Measurements from ENCODE around the gene PLCB3. TPM values are rescaled to one million over a fixed set of nuclear protein-coding genes. Genes with fewer than 3 reads are reported as not detected.

Gene PLCB3
- total and polyA plus RNA-seq, 10 of the 15 experiments (the other 5 are each of a cell fraction or from before 2014, with no cell fraction given) = 0.03 to 10.3 (median 3.3) TPM

DNA sequence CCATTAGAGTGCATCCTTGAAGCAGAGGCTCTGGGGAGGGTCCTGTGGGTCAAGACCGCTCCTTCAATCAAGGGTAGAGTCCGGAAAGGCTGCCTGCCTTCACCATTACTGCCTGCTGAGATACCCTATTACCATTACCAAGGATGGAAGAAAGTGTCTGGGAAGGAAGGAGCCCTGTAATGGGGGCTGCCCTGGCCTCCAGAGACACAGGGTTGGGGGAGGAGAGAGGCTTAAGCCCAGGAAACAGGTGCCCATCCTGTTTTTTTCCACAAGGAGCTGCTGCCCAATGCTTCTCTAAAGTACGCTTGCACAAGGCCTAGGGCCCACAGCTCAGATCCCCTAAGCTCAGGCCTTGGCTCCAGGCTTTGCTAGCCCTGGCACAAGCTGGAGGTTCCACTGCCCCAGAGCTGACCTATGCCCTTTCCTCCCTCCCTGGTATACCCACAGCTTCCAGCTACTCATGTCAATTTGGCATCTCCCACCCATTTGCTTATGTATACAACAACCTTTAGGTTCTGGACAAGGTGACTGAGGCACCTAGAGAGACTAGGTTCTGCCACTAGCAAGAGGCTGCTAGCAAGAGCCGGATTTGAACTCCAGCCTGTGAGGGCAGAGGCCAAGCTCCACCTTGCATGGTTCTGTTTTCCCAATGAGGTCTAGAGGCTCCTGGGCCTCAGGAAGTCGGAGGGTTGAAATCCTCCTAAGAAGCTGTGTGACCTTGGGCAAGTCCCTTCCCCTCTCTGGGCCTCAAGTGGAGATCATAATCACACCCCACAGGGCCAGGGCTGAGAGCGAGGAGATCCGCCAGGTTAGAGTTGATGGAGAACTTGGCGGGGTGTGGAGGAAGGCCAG, 1.5 kb upstream of the PLCB3 start:
- 51% methylated on average over 8 of the region's 8 CpGs for WGBS (ENCODE audit: insufficient coverage, insufficient replicate concordance, low lambda C conversion rate, missing lambda C conversion rate)
- FAIRE-seq = peak; percentile 27
- H3K9ac ChIP-seq (ENCODE audit: control insufficient read depth, insufficient read depth, low read length) = no peak overlapping the region
- CTCF ChIA-PET = interaction anchor here (0.7 to 4.8 kb wide), 8 partner anchors 9 to 92 kb away, joined by 4 to 64 read pairs (median 7); partner anchors contain the start of genes CATSPERZ, FERMT3, FKBP2 and NUDT22
- no TSS peak for BruUV-seq (replicated peaks)
- SMC1A ChIA-PET (ENCODE audit: uncharacterized antibody, unreplicated experiment) = interaction anchor here (0.7 to 1.2 kb wide), 3 partner anchors 20 to 51 kb away, joined by 3 to 5 read pairs (median 3); no protein-coding TSS in a partner anchor
- no peak overlapping the region for H2AFZ ChIP-seq (ENCODE audit: control insufficient read depth, low read depth, low read length)
- POLR2A ChIA-PET = interaction anchor here (0.6 to 1.8 kb wide), 9 partner anchors 9 to 53 kb away, joined by 3 to 9 read pairs (median 4); partner anchors contain the start of genes FKBP2, NUDT22 and TRPT1
- no peak overlapping the region for H3K27ac ChIP-seq (ENCODE audit: control insufficient read depth, insufficient read depth)
- intact Hi-C loops (cut with micrococcal nuclease; ENCODE audit: unreplicated experiment) = loop anchor here (2.0 kb wide), 2 partner anchors 19 to 51 kb away; partner anchors contain the start of gene CATSPERZ
- H3K79me2 ChIP-seq (ENCODE audit: control insufficient read depth, insufficient read depth, low read length) = peaks cover 17% of the 10 kb centered on the region
- no peak overlapping the region for H3K4me2 ChIP-seq (ENCODE audit: control insufficient read depth, insufficient read depth)
- no peak overlapping the region for H3K4me3 ChIP-seq
- H4K20me1 ChIP-seq (ENCODE audit: control insufficient read depth, insufficient read depth) = no peaks in the 10 kb centered on the region
- no peaks in the 10 kb centered on the region for H3K27me3 ChIP-seq (replicated peaks in 1 of 2; ENCODE audit: control insufficient read depth in 2 of 2, insufficient read depth in 2 of 2, low read length in 1 of 2)
- DNase-seq (ENCODE audit: low read depth, low spot score) = no peak
- no peak for ATAC-seq
- in situ Hi-C loops (cut with MboI) = loop anchor here (25.0 kb wide), 1 partner anchor 1613 kb away; the partner anchor contains the start of genes CFL1, EFEMP2 and MUS81
- H3K36me3 ChIP-seq (ENCODE audit: control insufficient read depth in 2 of 2, insufficient read depth in 2 of 2, low read length in 1 of 2) = peaks cover 0 to 2% of the 10 kb centered on the region in 2 experiments; a peak in 2 of 4 replicates
- no peaks in the 10 kb centered on the region for H3K9me3 ChIP-seq (replicated peaks; ENCODE audit: control insufficient read depth, insufficient read depth, low read length)
- RAD21 ChIA-PET (ENCODE audit: unreplicated experiment) = interaction anchor here (0.7 to 3.1 kb wide), 4 partner anchors 9 to 55 kb away, joined by 3 to 30 read pairs (median 6); partner anchors contain the start of genes CATSPERZ, FERMT3 and FKBP2
- peaks cover 10% of the 10 kb centered on the region for H3K4me1 ChIP-seq (ENCODE audit: control insufficient read depth, insufficient read depth, low read length)
- TF ChIP-seq, protein P1, sequence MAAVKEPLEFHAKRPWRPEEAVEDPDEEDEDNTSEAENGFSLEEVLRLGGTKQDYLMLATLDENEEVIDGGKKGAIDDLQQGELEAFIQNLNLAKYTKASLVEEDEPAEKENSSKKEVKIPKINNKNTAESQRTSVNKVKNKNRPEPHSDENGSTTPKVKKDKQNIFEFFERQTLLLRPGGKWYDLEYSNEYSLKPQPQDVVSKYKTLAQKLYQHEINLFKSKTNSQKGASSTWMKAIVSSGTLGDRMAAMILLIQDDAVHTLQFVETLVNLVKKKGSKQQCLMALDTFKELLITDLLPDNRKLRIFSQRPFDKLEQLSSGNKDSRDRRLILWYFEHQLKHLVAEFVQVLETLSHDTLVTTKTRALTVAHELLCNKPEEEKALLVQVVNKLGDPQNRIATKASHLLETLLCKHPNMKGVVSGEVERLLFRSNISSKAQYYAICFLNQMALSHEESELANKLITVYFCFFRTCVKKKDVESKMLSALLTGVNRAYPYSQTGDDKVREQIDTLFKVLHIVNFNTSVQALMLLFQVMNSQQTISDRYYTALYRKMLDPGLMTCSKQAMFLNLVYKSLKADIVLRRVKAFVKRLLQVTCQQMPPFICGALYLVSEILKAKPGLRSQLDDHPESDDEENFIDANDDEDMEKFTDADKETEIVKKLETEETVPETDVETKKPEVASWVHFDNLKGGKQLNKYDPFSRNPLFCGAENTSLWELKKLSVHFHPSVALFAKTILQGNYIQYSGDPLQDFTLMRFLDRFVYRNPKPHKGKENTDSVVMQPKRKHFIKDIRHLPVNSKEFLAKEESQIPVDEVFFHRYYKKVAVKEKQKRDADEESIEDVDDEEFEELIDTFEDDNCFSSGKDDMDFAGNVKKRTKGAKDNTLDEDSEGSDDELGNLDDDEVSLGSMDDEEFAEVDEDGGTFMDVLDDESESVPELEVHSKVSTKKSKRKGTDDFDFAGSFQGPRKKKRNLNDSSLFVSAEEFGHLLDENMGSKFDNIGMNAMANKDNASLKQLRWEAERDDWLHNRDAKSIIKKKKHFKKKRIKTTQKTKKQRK (IDR thresholded peaks at IDR 0.05; ENCODE audit: low read depth, low read length) = no peak
- TF ChIP-seq SMARCA5 (IDR thresholded peaks at IDR 0.05) = peak; percentile 69; the same call in 1 of the 2 replicates
- no peak for TF ChIP-seq TAF1 (IDR thresholded peaks at IDR 0.05; ENCODE audit: borderline replicate concordance, low read depth, low read length)
- no peak for TF ChIP-seq PML (IDR thresholded peaks at IDR 0.05; ENCODE audit: low read length)
- TF ChIP-seq, protein P2, sequence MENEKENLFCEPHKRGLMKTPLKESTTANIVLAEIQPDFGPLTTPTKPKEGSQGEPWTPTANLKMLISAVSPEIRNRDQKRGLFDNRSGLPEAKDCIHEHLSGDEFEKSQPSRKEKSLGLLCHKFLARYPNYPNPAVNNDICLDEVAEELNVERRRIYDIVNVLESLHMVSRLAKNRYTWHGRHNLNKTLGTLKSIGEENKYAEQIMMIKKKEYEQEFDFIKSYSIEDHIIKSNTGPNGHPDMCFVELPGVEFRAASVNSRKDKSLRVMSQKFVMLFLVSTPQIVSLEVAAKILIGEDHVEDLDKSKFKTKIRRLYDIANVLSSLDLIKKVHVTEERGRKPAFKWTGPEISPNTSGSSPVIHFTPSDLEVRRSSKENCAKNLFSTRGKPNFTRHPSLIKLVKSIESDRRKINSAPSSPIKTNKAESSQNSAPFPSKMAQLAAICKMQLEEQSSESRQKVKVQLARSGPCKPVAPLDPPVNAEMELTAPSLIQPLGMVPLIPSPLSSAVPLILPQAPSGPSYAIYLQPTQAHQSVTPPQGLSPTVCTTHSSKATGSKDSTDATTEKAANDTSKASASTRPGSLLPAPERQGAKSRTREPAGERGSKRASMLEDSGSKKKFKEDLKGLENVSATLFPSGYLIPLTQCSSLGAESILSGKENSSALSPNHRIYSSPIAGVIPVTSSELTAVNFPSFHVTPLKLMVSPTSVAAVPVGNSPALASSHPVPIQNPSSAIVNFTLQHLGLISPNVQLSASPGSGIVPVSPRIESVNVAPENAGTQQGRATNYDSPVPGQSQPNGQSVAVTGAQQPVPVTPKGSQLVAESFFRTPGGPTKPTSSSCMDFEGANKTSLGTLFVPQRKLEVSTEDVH (IDR thresholded peaks at IDR 0.05; ENCODE audit: low read depth, partially characterized antibody) = no peak
- peak; percentile 87; the same call in 1 of the 2 replicates for TF ChIP-seq NFXL1 (IDR thresholded peaks at IDR 0.05; ENCODE audit: borderline replicate concordance)
- TF ChIP-seq KAT2A (conservative IDR thresholded peaks at IDR 0.05; ENCODE audit: control insufficient read depth, low read depth, low read length) = no peak
- no peak for TF ChIP-seq BACH1 (IDR thresholded peaks at IDR 0.05; ENCODE audit: borderline replicate concordance)
- TF ChIP-seq, protein P3, sequence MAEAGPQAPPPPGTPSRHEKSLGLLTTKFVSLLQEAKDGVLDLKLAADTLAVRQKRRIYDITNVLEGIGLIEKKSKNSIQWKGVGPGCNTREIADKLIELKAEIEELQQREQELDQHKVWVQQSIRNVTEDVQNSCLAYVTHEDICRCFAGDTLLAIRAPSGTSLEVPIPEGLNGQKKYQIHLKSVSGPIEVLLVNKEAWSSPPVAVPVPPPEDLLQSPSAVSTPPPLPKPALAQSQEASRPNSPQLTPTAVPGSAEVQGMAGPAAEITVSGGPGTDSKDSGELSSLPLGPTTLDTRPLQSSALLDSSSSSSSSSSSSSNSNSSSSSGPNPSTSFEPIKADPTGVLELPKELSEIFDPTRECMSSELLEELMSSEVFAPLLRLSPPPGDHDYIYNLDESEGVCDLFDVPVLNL (IDR thresholded peaks at IDR 0.05; ENCODE audit: low read depth, low read length) = no peak
- TF ChIP-seq, protein P4, sequence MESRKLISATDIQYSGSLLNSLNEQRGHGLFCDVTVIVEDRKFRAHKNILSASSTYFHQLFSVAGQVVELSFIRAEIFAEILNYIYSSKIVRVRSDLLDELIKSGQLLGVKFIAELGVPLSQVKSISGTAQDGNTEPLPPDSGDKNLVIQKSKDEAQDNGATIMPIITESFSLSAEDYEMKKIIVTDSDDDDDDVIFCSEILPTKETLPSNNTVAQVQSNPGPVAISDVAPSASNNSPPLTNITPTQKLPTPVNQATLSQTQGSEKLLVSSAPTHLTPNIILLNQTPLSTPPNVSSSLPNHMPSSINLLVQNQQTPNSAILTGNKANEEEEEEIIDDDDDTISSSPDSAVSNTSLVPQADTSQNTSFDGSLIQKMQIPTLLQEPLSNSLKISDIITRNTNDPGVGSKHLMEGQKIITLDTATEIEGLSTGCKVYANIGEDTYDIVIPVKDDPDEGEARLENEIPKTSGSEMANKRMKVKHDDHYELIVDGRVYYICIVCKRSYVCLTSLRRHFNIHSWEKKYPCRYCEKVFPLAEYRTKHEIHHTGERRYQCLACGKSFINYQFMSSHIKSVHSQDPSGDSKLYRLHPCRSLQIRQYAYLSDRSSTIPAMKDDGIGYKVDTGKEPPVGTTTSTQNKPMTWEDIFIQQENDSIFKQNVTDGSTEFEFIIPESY (IDR thresholded peaks at IDR 0.05) = no peak
- no peak for TF ChIP-seq RCOR1 (conservative IDR thresholded peaks at IDR 0.05; ENCODE audit: low read depth, low read length)
- TF ChIP-seq MEF2A (IDR thresholded peaks at IDR 0.05; ENCODE audit: insufficient read depth, low read depth, low read length) = no peak
